Colonic mucosa (tissue), 4 donors: Measurements from ENCODE around the gene PC. TPM values are rescaled to one million over a fixed set of nuclear protein-coding genes. Genes with fewer than 3 reads are reported as not detected.

ENCODE experiments used
- DNase-seq: peaks from one replicate; pipeline ENCODE4 v3.0.0-alpha.2; 2020
- H3K27ac ChIP-seq: fragments of 200-600 bp; one replicate; pipeline ENCODE4 v1.8.0; 2021
- H3K27me3 ChIP-seq: fragments of 200-600 bp; one replicate; pipeline ENCODE4 v1.8.0; 2021
- H3K36me3 ChIP-seq: fragments of 200-600 bp; one replicate; pipeline ENCODE4 v1.8.0; 2021
- H3K4me1 ChIP-seq: fragments of 200-600 bp; one replicate; pipeline ENCODE4 v1.8.0; 2021; ENCODE audit warnings: mild to moderate bottlenecking
- H3K4me3 ChIP-seq: fragments of 200-600 bp; one replicate; pipeline ENCODE4 v1.8.0; 2021
- H3K9ac ChIP-seq, 2 donors: one replicate each; pipeline ENCODE4 v1.7.0; 2013; ENCODE audit warnings: control low read depth in 2 of 2, low read depth in 2 of 2, low read length in 2 of 2
- H3K9me3 ChIP-seq: fragments of 200-600 bp; one replicate; pipeline ENCODE4 v1.8.0; 2021
- CTCF ChIP-seq: fragments of 200-600 bp; IDR thresholded peaks from one replicate; pipeline ENCODE4 v1.8.0; 2022; ENCODE audit warnings: antibody characterized with exemption, mild to moderate bottlenecking
- intact Hi-C: fragments of 100-400 bp; cut with DNase I; formaldehyde crosslinking; loops from one replicate; pipeline ENCODE4 v1.14.1; 2022
- total RNA-seq, 2 donors: library from RNA; stranded (reverse); fragmentation: NEBNext Ultra II Directional in 1 of 2; extraction: Animal tissue kit (Norgen Biotek cat#: 25700) in 1 of 2; gene quantifications; one replicate each; pipeline ENCODE4 v1.2.1, GENCODE V29; 2021
- donor health status: healthy.
- donor health status: DM: no; HTN: no; CAD: no.
- donor health status: DM: no; HTN: no; CAD: no.

PC gene
- total RNA-seq, 2 donors from 2014 or later = 47.7 to 60.1 TPM

- Histone ChIP-seq H3K27me3 (no peaks in the 10 kb centered on the region), H3K4me1 (no peaks in the 10 kb centered on the region), H3K9ac (no peak overlapping the region), H3K4me3 (no peak overlapping the region), H3K9me3 (no peaks in the 10 kb centered on the region), H3K36me3 (no peaks in the 10 kb centered on the region), H3K27ac (no peak overlapping the region)
- no peak for TF ChIP-seq CTCF
- intact Hi-C loops = no loop called here
- DNase-seq = no peak
Measured at GRCh38 chr11:66938582-66939135, 19.5 kb downstream of the PC start.

- Histone ChIP-seq H3K9ac (no peak overlapping the region), H3K9me3 (no peaks in the 10 kb centered on the region), H3K4me3 (no peak overlapping the region), H3K27ac (no peak overlapping the region), H3K27me3 (no peaks in the 10 kb centered on the region), H3K36me3 (no peaks in the 10 kb centered on the region), H3K4me1 (no peaks in the 10 kb centered on the region)
- DNase-seq = no peak
- no peak for TF ChIP-seq CTCF
- intact Hi-C loops = no loop called here
Measured at GRCh38 chr11:66937193-66937733, 20.9 kb downstream of the PC start.

- intact Hi-C loops = no loop called here
- no peak for TF ChIP-seq CTCF
Measured at GRCh38 chr11:66936311-66936711, 21.9 kb downstream of the PC start.

GRCh38 chr11:66934950-66935779, 23.0 kb downstream of the PC start:
- H3K9ac ChIP-seq = no peak overlapping the region
- H3K27me3 ChIP-seq = no peaks in the 10 kb centered on the region
- H3K9me3 ChIP-seq = no peaks in the 10 kb centered on the region
- H3K36me3 ChIP-seq = no peaks in the 10 kb centered on the region
- no peaks in the 10 kb centered on the region for H3K4me1 ChIP-seq
- H3K4me3 ChIP-seq = no peak overlapping the region
- intact Hi-C loops = no loop called here
- no peak for TF ChIP-seq CTCF
- no peak overlapping the region for H3K27ac ChIP-seq
- no peak for DNase-seq

More at GRCh38 chr11:66936311-66936711, 21.9 kb downstream of the PC start:
- Histone ChIP-seq H3K9me3 (no peaks in the 10 kb centered on the region), H3K4me1 (no peaks in the 10 kb centered on the region), H3K4me3 (no peak overlapping the region), H3K27me3 (no peaks in the 10 kb centered on the region), H3K27ac (no peak overlapping the region), H3K36me3 (no peaks in the 10 kb centered on the region), H3K9ac (no peak overlapping the region)
- DNase-seq = no peak

GRCh38 chr11:66933531-66933930, 24.7 kb downstream of the PC start:
- H3K9ac ChIP-seq = no peak overlapping the region
- no peaks in the 10 kb centered on the region for H3K36me3 ChIP-seq
- intact Hi-C loops = no loop called here
- H3K4me3 ChIP-seq = no peak overlapping the region
- H3K27me3 ChIP-seq = no peaks in the 10 kb centered on the region
- TF ChIP-seq CTCF = no peak
- no peaks in the 10 kb centered on the region for H3K4me1 ChIP-seq
- DNase-seq = no peak
- no peaks in the 10 kb centered on the region for H3K9me3 ChIP-seq
- H3K27ac ChIP-seq = no peak overlapping the region
